OCI-LY1 (cell line): Measurements from ENCODE around the gene RPL22.

ENCODE experiments used
- H2AFZ ChIP-seq: fragments of 200-600 bp; sonication (generic), shearing (Covaris generic); 2 replicates; pipeline ENCODE4 v1.6.0; 2014; ENCODE audit warnings: antibody characterized with exemption, mild to moderate bottlenecking, low read length
- H3F3A ChIP-seq: fragments of 200-600 bp; sonication (generic), shearing (Covaris generic); 2 replicates; pipeline ENCODE4 v1.6.0; 2014; ENCODE audit warnings: mild to moderate bottlenecking, antibody characterized with exemption, low read length, moderate library complexity; ENCODE audit not compliant: insufficient read depth
- H3K27ac ChIP-seq: fragments of 200-600 bp; sonication (generic); 2 replicates; pipeline ENCODE4 v1.5.1; 2014; ENCODE audit warnings: low read length, mixed run types, mild to moderate bottlenecking, low read depth; ENCODE audit not compliant: poor library complexity, severe bottlenecking
- H3K27me3 ChIP-seq: fragments of 200-600 bp; sonication (generic); 2 replicates; pipeline ENCODE4 v1.6.0; 2014; ENCODE audit warnings: antibody characterized with exemption, mild to moderate bottlenecking, low read length, moderate library complexity; ENCODE audit not compliant: insufficient read depth
- H3K36me3 ChIP-seq: fragments of 200-600 bp; sonication (generic); 2 replicates; pipeline ENCODE4 v1.6.1; 2014; ENCODE audit warnings: mild to moderate bottlenecking, antibody characterized with exemption, low read length, moderate library complexity, mixed read lengths; ENCODE audit not compliant: insufficient read depth
- H3K4me1 ChIP-seq: fragments of 200-600 bp; sonication (generic); 2 replicates; pipeline ENCODE4 v1.5.1; 2014; ENCODE audit warnings: mild to moderate bottlenecking, low read length, moderate library complexity; ENCODE audit not compliant: insufficient read depth, severe bottlenecking
- H3K4me2 ChIP-seq: fragments of 200-600 bp; sonication (generic), shearing (Covaris generic); 2 replicates; pipeline ENCODE4 v1.6.1; 2014; ENCODE audit warnings: low read length
- H3K4me3 ChIP-seq: fragments of 200-600 bp; sonication (generic); 2 replicates; pipeline ENCODE4 v1.5.1; 2014; ENCODE audit warnings: low read length, low read depth, mild to moderate bottlenecking, mixed read lengths; ENCODE audit not compliant: poor library complexity, severe bottlenecking
- H3K79me2 ChIP-seq: fragments of 200-600 bp; shearing (Covaris generic); 2 replicates; pipeline ENCODE4 v1.6.1; 2016; ENCODE audit warnings: mixed run types, low read length, mixed read lengths; ENCODE audit not compliant: insufficient read depth
- H3K9ac ChIP-seq: fragments of 200-600 bp; sonication (generic), shearing (Covaris generic); 2 replicates; pipeline ENCODE4 v1.6.1; 2014; ENCODE audit warnings: mild to moderate bottlenecking, low read length, mixed read lengths
- H3K9me2 ChIP-seq: fragments of 200-600 bp; sonication (generic), shearing (Covaris generic); 2 replicates; pipeline ENCODE4 v1.6.1; 2014; ENCODE audit warnings: low read depth, mild to moderate bottlenecking, low read length, mixed read lengths
- H3K9me3 ChIP-seq: fragments of 200-600 bp; shearing (Covaris generic); 2 replicates; pipeline ENCODE4 v1.6.1; 2014; ENCODE audit warnings: low read length, mixed read lengths
- H4K20me1 ChIP-seq: fragments of 200-600 bp; sonication (generic), shearing (Covaris generic); 2 replicates; pipeline ENCODE4 v1.6.0; 2016; ENCODE audit warnings: mild to moderate bottlenecking, low read length; ENCODE audit not compliant: insufficient read depth
- EZH2 ChIP-seq: fragments of 200-600 bp; sonication (generic), shearing (Covaris generic); IDR thresholded peaks from 2 replicates; pipeline ENCODE4 v1.8.0; 2017; ENCODE audit warnings: borderline replicate concordance, mixed run types, mild to moderate bottlenecking, antibody characterized with exemption, low read length, moderate library complexity, mixed read lengths
- TF ChIP-seq, protein P1 (sequence below): fragments of 200-600 bp; sonication (generic), shearing (Covaris generic); IDR thresholded peaks from 2 replicates; pipeline ENCODE4 v1.5.1; 2017; ENCODE audit warnings: mild to moderate bottlenecking, antibody characterized with exemption, low read length, moderate library complexity, mixed read lengths

Gene RPL22

DNA sequence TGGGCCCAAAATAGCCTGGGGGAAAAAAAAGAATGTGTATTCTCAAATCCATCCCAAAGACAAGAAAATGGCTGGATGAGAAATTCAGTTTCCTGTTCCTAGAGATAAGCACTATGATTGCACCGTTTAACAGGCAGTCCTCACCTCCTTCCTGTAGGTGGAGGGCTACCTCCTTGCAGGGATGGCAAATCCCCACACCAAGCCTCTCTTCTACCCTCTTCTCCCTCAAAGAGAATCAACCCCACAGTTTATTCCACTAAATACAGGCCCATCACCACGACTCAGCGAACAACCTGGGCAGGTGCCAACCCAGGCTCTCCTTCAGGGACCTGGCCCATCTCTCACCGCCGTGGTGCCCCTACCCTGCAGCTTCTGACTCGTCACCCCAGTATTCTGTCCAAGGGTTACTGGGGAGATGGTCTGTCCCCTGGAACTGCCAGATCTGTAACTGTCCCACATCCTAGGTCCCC, 15.8 kb downstream of the RPL22 start:
- Histone ChIP-seq H3K9ac (no peak overlapping the region), H3K36me3 (peaks cover 43% of the 10 kb centered on the region), H3K4me2 (no peak overlapping the region), H3K27ac (no peak overlapping the region), H4K20me1 (no peaks in the 10 kb centered on the region), H3K4me3 (no peak overlapping the region), H3K9me2 (no peaks in the 10 kb centered on the region), H3K9me3 (no peaks in the 10 kb centered on the region), H3K4me1 (no peaks in the 10 kb centered on the region), H2AFZ (no peak overlapping the region), H3F3A (no peaks in the 10 kb centered on the region), H3K27me3 (no peaks in the 10 kb centered on the region; the same call in 1 of the 2 replicates), H3K79me2 (no peaks in the 10 kb centered on the region)
- TF ChIP-seq, protein P1, sequence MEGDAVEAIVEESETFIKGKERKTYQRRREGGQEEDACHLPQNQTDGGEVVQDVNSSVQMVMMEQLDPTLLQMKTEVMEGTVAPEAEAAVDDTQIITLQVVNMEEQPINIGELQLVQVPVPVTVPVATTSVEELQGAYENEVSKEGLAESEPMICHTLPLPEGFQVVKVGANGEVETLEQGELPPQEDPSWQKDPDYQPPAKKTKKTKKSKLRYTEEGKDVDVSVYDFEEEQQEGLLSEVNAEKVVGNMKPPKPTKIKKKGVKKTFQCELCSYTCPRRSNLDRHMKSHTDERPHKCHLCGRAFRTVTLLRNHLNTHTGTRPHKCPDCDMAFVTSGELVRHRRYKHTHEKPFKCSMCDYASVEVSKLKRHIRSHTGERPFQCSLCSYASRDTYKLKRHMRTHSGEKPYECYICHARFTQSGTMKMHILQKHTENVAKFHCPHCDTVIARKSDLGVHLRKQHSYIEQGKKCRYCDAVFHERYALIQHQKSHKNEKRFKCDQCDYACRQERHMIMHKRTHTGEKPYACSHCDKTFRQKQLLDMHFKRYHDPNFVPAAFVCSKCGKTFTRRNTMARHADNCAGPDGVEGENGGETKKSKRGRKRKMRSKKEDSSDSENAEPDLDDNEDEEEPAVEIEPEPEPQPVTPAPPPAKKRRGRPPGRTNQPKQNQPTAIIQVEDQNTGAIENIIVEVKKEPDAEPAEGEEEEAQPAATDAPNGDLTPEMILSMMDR: peak; percentile 23; the same call in 1 of the 2 replicates
- no peak for TF ChIP-seq EZH2

DNA sequence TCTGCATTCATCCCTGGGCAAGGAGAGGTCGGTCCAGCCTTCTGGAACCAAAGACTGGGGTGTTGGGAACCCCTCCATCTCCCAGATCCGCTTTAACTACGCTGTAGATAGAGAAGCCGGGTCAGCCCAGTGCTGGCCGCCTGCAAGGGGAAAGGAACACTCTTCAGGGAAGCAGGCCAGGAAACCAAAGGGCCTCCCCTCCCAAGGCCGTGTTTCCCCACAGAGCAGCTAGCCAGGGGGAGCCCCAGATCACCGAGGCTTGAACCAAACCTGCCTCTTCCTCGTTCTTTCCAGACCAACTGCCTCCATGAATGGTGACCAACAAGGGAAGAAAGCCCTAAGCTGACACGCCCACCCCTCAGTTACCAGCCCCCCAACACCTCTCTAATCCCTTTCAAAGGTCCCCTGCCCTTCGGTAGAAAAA, 18.0 kb downstream of the RPL22 start:
- no peak overlapping the region for H3K27ac ChIP-seq
- H3K9me3 ChIP-seq: no peaks in the 10 kb centered on the region
- H3K9ac ChIP-seq: no peak overlapping the region
- no peaks in the 10 kb centered on the region for H3K9me2 ChIP-seq
- no peaks in the 10 kb centered on the region; the same call in none of the 2 replicates for H3K27me3 ChIP-seq
- TF ChIP-seq, protein P1: no peak
- no peak for TF ChIP-seq EZH2
- H3K4me3 ChIP-seq: no peak overlapping the region
- no peaks in the 10 kb centered on the region for H3F3A ChIP-seq
- H3K4me2 ChIP-seq: no peak overlapping the region
- no peaks in the 10 kb centered on the region for H4K20me1 ChIP-seq
- no peak overlapping the region for H2AFZ ChIP-seq
- H3K4me1 ChIP-seq: no peaks in the 10 kb centered on the region
- no peaks in the 10 kb centered on the region for H3K79me2 ChIP-seq
- peaks cover 22% of the 10 kb centered on the region for H3K36me3 ChIP-seq

DNA sequence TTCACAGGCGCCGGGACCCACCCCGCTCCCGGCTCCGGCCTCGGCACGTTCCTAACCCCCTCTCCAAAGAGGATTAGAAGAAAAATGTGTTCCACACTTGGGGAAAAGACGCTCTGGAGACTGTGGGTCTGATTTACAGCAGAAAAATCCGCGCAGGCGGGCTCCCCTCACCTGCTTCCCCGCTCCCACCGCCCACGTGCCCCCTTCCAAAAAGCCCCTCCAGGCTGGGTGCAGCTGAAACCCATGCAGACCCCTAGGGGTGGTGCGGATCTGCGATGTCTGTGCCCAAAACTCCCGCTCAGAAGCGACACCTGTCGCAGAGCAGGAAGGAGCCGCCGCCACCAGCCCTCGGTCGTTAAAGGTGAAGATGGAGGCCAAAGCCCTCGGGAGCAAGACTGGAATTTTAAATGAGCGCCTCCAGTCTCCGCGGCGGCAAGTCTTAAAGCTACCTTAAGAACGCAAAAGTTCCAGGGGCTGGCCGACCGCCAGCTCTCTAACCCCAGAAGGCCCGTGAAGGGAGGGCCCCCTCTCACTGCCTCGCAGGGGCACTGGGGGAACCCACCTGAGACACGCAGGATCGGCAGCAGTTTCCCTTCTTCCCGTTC, 18.6 kb downstream of the RPL22 start:
- H3K4me3 ChIP-seq: no peak overlapping the region
- TF ChIP-seq, protein P1: no peak
- TF ChIP-seq EZH2: no peak
- no peak overlapping the region for H3K9ac ChIP-seq
- H3F3A ChIP-seq: no peaks in the 10 kb centered on the region
- no peak overlapping the region for H2AFZ ChIP-seq
- H3K27ac ChIP-seq: no peak overlapping the region
- H3K4me1 ChIP-seq: no peaks in the 10 kb centered on the region
- no peaks in the 10 kb centered on the region for H4K20me1 ChIP-seq
- no peak overlapping the region for H3K4me2 ChIP-seq
- H3K79me2 ChIP-seq: no peaks in the 10 kb centered on the region
- peaks cover 18% of the 10 kb centered on the region for H3K36me3 ChIP-seq
- H3K27me3 ChIP-seq: no peaks in the 10 kb centered on the region; the same call in none of the 2 replicates
- H3K9me2 ChIP-seq: no peaks in the 10 kb centered on the region
- H3K9me3 ChIP-seq: no peaks in the 10 kb centered on the region
